ENCODE measurements around the gene IDH3G. TPM values are rescaled to one million over a fixed set of nuclear protein-coding genes. Genes with fewer than 3 reads are reported as not detected.

The IDH3G gene
- total RNA-seq (2014; rRNA removed; shearing (Covaris generic); ENCODE audit: low replicate concordance): 46.5 and 80.7 TPM in 2 replicates

- Histone ChIP-seq H3K9me2 (replicated peaks; ENCODE audit: insufficient read depth, low read length) (no peaks in the 10 kb centered on the region), H3K79me2 (ENCODE audit: low read length) (peaks cover 35% of the 10 kb centered on the region), H2AFZ (ENCODE audit: low read length) (no peak within 1 kb of the TSS), H3K9me3 (ENCODE audit: low read length) (no peaks in the 10 kb centered on the region), H3K36me3 (ENCODE audit: insufficient read depth, low read length) (no peaks in the 10 kb centered on the region; the same call in 1 of the 2 replicates), H4K20me1 (ENCODE audit: insufficient read depth, low read depth, low read length) (peaks cover 10% of the 10 kb centered on the region; the same call in 1 of the 2 replicates), H3K27ac (ENCODE audit: low read length) (peak within 1 kb of the TSS; percentile 69), H3K4me2 (ENCODE audit: low read depth, low read length, poor library complexity, severe bottlenecking) (peak within 1 kb of the TSS; percentile 82), H3K4me1 (ENCODE audit: low read length) (peaks cover 17% of the 10 kb centered on the region), H3K4me3 (ENCODE audit: low read length) (peak within 1 kb of the TSS; percentile 80), H3K27me3 (ENCODE audit: low read length) (no peaks in the 10 kb centered on the region), H3K9ac (ENCODE audit: low read length) (peak within 1 kb of the TSS; percentile 96)
- peak; percentile 96 for DNase-seq
Measured at GRCh38 chrX:153794018-153794896, at the start of gene IDH3G, which contains the start of gene SSR4. Gene IDH3G, minus strand, starts transcription at chrX:153794375. Its CDS starts 49 bp downstream, at chrX:153794326. Gene SSR4, plus strand, starts transcription at chrX:153794668. Its CDS starts 20 bp downstream, at chrX:153794688.

- Histone ChIP-seq H4K20me1 (ENCODE audit: insufficient read depth, low read depth, low read length) (no peaks in the 10 kb centered on the region), H3K4me2 (ENCODE audit: low read depth, low read length, poor library complexity, severe bottlenecking) (no peak overlapping the region), H3K27ac (ENCODE audit: low read length) (no peak overlapping the region), H3K79me2 (ENCODE audit: low read length) (no peaks in the 10 kb centered on the region), H3K4me3 (ENCODE audit: low read length) (no peak overlapping the region), H3K9me3 (ENCODE audit: low read length) (no peaks in the 10 kb centered on the region), H3K9me2 (replicated peaks; ENCODE audit: insufficient read depth, low read length) (no peaks in the 10 kb centered on the region), H3K9ac (ENCODE audit: low read length) (no peak overlapping the region), H3K27me3 (ENCODE audit: low read length) (no peaks in the 10 kb centered on the region), H3K36me3 (ENCODE audit: insufficient read depth, low read length) (no peaks in the 10 kb centered on the region), H3K4me1 (ENCODE audit: low read length) (no peaks in the 10 kb centered on the region), H2AFZ (ENCODE audit: low read length) (no peak overlapping the region)
- DNase-seq: no peak
Measured at GRCh38 chrX:153836921-153837320, 42.7 kb upstream of the IDH3G start.

GRCh38 chrX:153832728-153833127, 38.6 kb upstream of the IDH3G start:
- Histone ChIP-seq H3K27ac (ENCODE audit: low read length) (no peak overlapping the region), H3K9me3 (ENCODE audit: low read length) (no peaks in the 10 kb centered on the region), H3K36me3 (ENCODE audit: insufficient read depth, low read length) (no peaks in the 10 kb centered on the region), H4K20me1 (ENCODE audit: insufficient read depth, low read depth, low read length) (no peaks in the 10 kb centered on the region), H2AFZ (ENCODE audit: low read length) (no peak overlapping the region), H3K27me3 (ENCODE audit: low read length) (no peaks in the 10 kb centered on the region), H3K4me2 (ENCODE audit: low read depth, low read length, poor library complexity, severe bottlenecking) (no peak overlapping the region), H3K9ac (ENCODE audit: low read length) (no peak overlapping the region), H3K79me2 (ENCODE audit: low read length) (no peaks in the 10 kb centered on the region), H3K9me2 (replicated peaks; ENCODE audit: insufficient read depth, low read length) (no peaks in the 10 kb centered on the region), H3K4me1 (ENCODE audit: low read length) (no peaks in the 10 kb centered on the region), H3K4me3 (ENCODE audit: low read length) (no peak overlapping the region)
- DNase-seq: no peak

GRCh38 chrX:153831429-153832150, 37.4 kb upstream of the IDH3G start:
- no peak overlapping the region for H2AFZ ChIP-seq (ENCODE audit: low read length)
- H4K20me1 ChIP-seq (ENCODE audit: insufficient read depth, low read depth, low read length): no peaks in the 10 kb centered on the region
- H3K9me2 ChIP-seq (replicated peaks; ENCODE audit: insufficient read depth, low read length): no peaks in the 10 kb centered on the region
- no peak overlapping the region for H3K4me2 ChIP-seq (ENCODE audit: low read depth, low read length, poor library complexity, severe bottlenecking)
- DNase-seq: peak; percentile 53
- no peak overlapping the region for H3K9ac ChIP-seq (ENCODE audit: low read length)
- H3K36me3 ChIP-seq (ENCODE audit: insufficient read depth, low read length): no peaks in the 10 kb centered on the region
- H3K4me3 ChIP-seq (ENCODE audit: low read length): no peak overlapping the region
- H3K27ac ChIP-seq (ENCODE audit: low read length): no peak overlapping the region
- H3K4me1 ChIP-seq (ENCODE audit: low read length): no peaks in the 10 kb centered on the region
- no peaks in the 10 kb centered on the region for H3K27me3 ChIP-seq (ENCODE audit: low read length)
- H3K79me2 ChIP-seq (ENCODE audit: low read length): no peaks in the 10 kb centered on the region
- no peaks in the 10 kb centered on the region for H3K9me3 ChIP-seq (ENCODE audit: low read length)

- Histone ChIP-seq H3K4me3 (ENCODE audit: low read length) (no peak overlapping the region), H2AFZ (ENCODE audit: low read length) (no peak overlapping the region), H3K9me2 (replicated peaks; ENCODE audit: insufficient read depth, low read length) (no peaks in the 10 kb centered on the region), H3K4me1 (ENCODE audit: low read length) (no peaks in the 10 kb centered on the region), H3K4me2 (ENCODE audit: low read depth, low read length, poor library complexity, severe bottlenecking) (no peak overlapping the region), H3K9me3 (ENCODE audit: low read length) (no peaks in the 10 kb centered on the region), H3K27ac (ENCODE audit: low read length) (no peak overlapping the region), H3K9ac (ENCODE audit: low read length) (no peak overlapping the region), H4K20me1 (ENCODE audit: insufficient read depth, low read depth, low read length) (no peaks in the 10 kb centered on the region), H3K79me2 (ENCODE audit: low read length) (no peaks in the 10 kb centered on the region), H3K27me3 (ENCODE audit: low read length) (no peaks in the 10 kb centered on the region), H3K36me3 (ENCODE audit: insufficient read depth, low read length) (no peaks in the 10 kb centered on the region)
- DNase-seq: no peak
Measured at GRCh38 chrX:153830640-153831428, 36.7 kb upstream of the IDH3G start.

- Histone ChIP-seq H3K79me2 (ENCODE audit: low read length) (no peaks in the 10 kb centered on the region), H3K9me2 (replicated peaks; ENCODE audit: insufficient read depth, low read length) (no peaks in the 10 kb centered on the region), H3K9ac (ENCODE audit: low read length) (no peak within 1 kb of the TSS), H3K4me1 (ENCODE audit: low read length) (no peaks in the 10 kb centered on the region), H3K27me3 (ENCODE audit: low read length) (no peaks in the 10 kb centered on the region), H3K4me3 (ENCODE audit: low read length) (no peak within 1 kb of the TSS), H4K20me1 (ENCODE audit: insufficient read depth, low read depth, low read length) (no peaks in the 10 kb centered on the region), H2AFZ (ENCODE audit: low read length) (no peak within 1 kb of the TSS), H3K27ac (ENCODE audit: low read length) (no peak within 1 kb of the TSS), H3K9me3 (ENCODE audit: low read length) (no peaks in the 10 kb centered on the region), H3K36me3 (ENCODE audit: insufficient read depth, low read length) (no peaks in the 10 kb centered on the region), H3K4me2 (ENCODE audit: low read depth, low read length, poor library complexity, severe bottlenecking) (no peak within 1 kb of the TSS)
- DNase-seq: no peak
Measured at GRCh38 chrX:153829799-153830639, 35.8 kb upstream of the IDH3G start, which contains the start of gene PDZD4. Gene PDZD4, minus strand, starts transcription at chrX:153830544. Its CDS starts 246 bp downstream, at chrX:153830298.

GRCh38 chrX:153829549-153829798, 35.3 kb upstream of the IDH3G start:
- H3K9ac ChIP-seq (ENCODE audit: low read length): no peak overlapping the region
- no peak overlapping the region for H3K4me3 ChIP-seq (ENCODE audit: low read length)
- H4K20me1 ChIP-seq (ENCODE audit: insufficient read depth, low read depth, low read length): no peaks in the 10 kb centered on the region
- H3K27ac ChIP-seq (ENCODE audit: low read length): no peak overlapping the region
- no peak for DNase-seq
- no peak overlapping the region for H2AFZ ChIP-seq (ENCODE audit: low read length)
- no peak overlapping the region for H3K4me2 ChIP-seq (ENCODE audit: low read depth, low read length, poor library complexity, severe bottlenecking)
- H3K27me3 ChIP-seq (ENCODE audit: low read length): no peaks in the 10 kb centered on the region
- H3K9me2 ChIP-seq (replicated peaks; ENCODE audit: insufficient read depth, low read length): no peaks in the 10 kb centered on the region
- H3K36me3 ChIP-seq (ENCODE audit: insufficient read depth, low read length): no peaks in the 10 kb centered on the region
- no peaks in the 10 kb centered on the region for H3K4me1 ChIP-seq (ENCODE audit: low read length)
- no peaks in the 10 kb centered on the region for H3K9me3 ChIP-seq (ENCODE audit: low read length)
- no peaks in the 10 kb centered on the region for H3K79me2 ChIP-seq (ENCODE audit: low read length)

All from Karpas-422 (cell line).